IMR-90 (cell line): ENCODE measurements around the gene CPLX4. TPM values are rescaled to one million over a fixed set of nuclear protein-coding genes. Genes with fewer than 3 reads are reported as not detected.

Experiments
- ATAC-seq: fragments of 200-7000 bp; cut with Tn5 transposase; 2 replicates; pipeline ENCODE4 v1.9.1; 2020; ENCODE audit warnings: low read depth, mild to moderate bottlenecking, moderate library complexity
- BruUV-seq: library from RNA; stranded (reverse); fragments of 400-500 nt; replicated peaks from 2 replicates; lab custom pipeline; 2021; lab: Mats Ljungman, UMichigan
- CTCF ChIA-PET: fragments of 300-600 bp; formaldehyde crosslinking; extraction: SDS; loops from one replicate; lab custom pipeline; 2021; ENCODE audit warnings: antibody characterized with exemption; lab: Yijun Ruan, JAX
- POLR2A ChIA-PET: fragments of 300-600 bp; sonication (Branson Sonifier 250); formaldehyde crosslinking; loops from one replicate; lab custom pipeline; 2022; ENCODE audit warnings: antibody characterized with exemption; ENCODE audit not compliant: unreplicated experiment; lab: Charles Lee
- DNase-seq: peaks from one replicate; pipeline ENCODE4 v3.0.0; 2013
- H2AFZ ChIP-seq: replicated peaks from 2 replicates; pipeline ENCODE3; 2013; ENCODE audit warnings: low read length, mild to moderate bottlenecking; ENCODE audit not compliant: poor library complexity
- H2AK5ac ChIP-seq: 2 replicates; pipeline ENCODE4 v1.6.1; 2013; ENCODE audit warnings: low read depth, low read length, inconsistent platforms
- H2AK9ac ChIP-seq: replicated peaks from 2 replicates; pipeline ENCODE3; 2013; ENCODE audit warnings: mild to moderate bottlenecking, low read depth, low read length, moderate library complexity; ENCODE audit not compliant: poor library complexity
- H2BK120ac ChIP-seq: 2 replicates; pipeline ENCODE4 v1.6.1; 2013; ENCODE audit warnings: low read depth, low read length, inconsistent platforms
- H2BK15ac ChIP-seq: 3 replicates; pipeline ENCODE4 v1.6.1; 2013; ENCODE audit warnings: low read depth, low read length, inconsistent platforms
- H2BK20ac ChIP-seq: 2 replicates; pipeline ENCODE4 v1.6.1; 2013; ENCODE audit warnings: low read depth, mild to moderate bottlenecking, inconsistent platforms, low read length, moderate library complexity
- H2BK5ac ChIP-seq: 2 replicates; pipeline ENCODE4 v1.6.1; 2013; ENCODE audit warnings: mild to moderate bottlenecking, low read depth, low read length, inconsistent platforms; ENCODE audit not compliant: poor library complexity, severe bottlenecking
- H3K14ac ChIP-seq: replicated peaks from 2 replicates; pipeline ENCODE4 v1.6.1; 2013; ENCODE audit warnings: low read depth, low read length, inconsistent platforms
- H3K18ac ChIP-seq: 2 replicates; pipeline ENCODE4 v1.6.1; 2013; ENCODE audit warnings: low read depth, low read length, control low read depth
- H3K23ac ChIP-seq: 2 replicates; pipeline ENCODE4 v1.6.1; 2013; ENCODE audit warnings: low read depth, low read length, inconsistent platforms
- H3K27ac ChIP-seq: 2 replicates; pipeline ENCODE4 v1.5.1; 2013; ENCODE audit warnings: mild to moderate bottlenecking, control low read depth, low read length; ENCODE audit not compliant: insufficient read depth
- H3K27me3 ChIP-seq: 2 replicates; pipeline ENCODE4 v1.6.1; 2013; ENCODE audit warnings: low read length; ENCODE audit not compliant: control insufficient read depth, insufficient read depth
- H3K36me3 ChIP-seq: 2 replicates; pipeline ENCODE4 v1.6.1; 2013; ENCODE audit warnings: low read length, mixed read lengths; ENCODE audit not compliant: control insufficient read depth, insufficient read depth
- H3K4ac ChIP-seq: 2 replicates; pipeline ENCODE4 v1.6.1; 2013; ENCODE audit warnings: low read depth, low read length, inconsistent platforms
- H3K4me1 ChIP-seq: 2 replicates; pipeline ENCODE4 v1.6.1; 2013; ENCODE audit warnings: low read length, mixed read lengths; ENCODE audit not compliant: control insufficient read depth, insufficient read depth
- H3K4me2 ChIP-seq: 2 replicates; pipeline ENCODE4 v1.6.1; 2013; ENCODE audit warnings: low read depth, mild to moderate bottlenecking, control low read depth, low read length, moderate library complexity
- H3K4me3 ChIP-seq: 2 replicates; pipeline ENCODE4 v1.5.1; 2013; ENCODE audit warnings: low read depth, mild to moderate bottlenecking, control low read depth, low read length, moderate library complexity; ENCODE audit not compliant: insufficient read depth
- H3K56ac ChIP-seq: 2 replicates; pipeline ENCODE4 v1.6.1; 2013; ENCODE audit warnings: low read length, inconsistent platforms; ENCODE audit not compliant: insufficient read depth; ENCODE audit errors: extremely low read depth
- H3K79me1 ChIP-seq, 2 experiments: 2 replicates each; pipeline ENCODE4 v1.6.1; 2013; ENCODE audit warnings: low read length in 2 of 2, inconsistent platforms in 1 of 2, low read depth in 1 of 2
- H3K9ac ChIP-seq: 2 replicates; pipeline ENCODE4 v1.6.1; 2013; ENCODE audit warnings: low read depth, low read length, control low read depth
- H3K9me1 ChIP-seq: 2 replicates; pipeline ENCODE4 v1.6.1; 2013; ENCODE audit warnings: low read length, inconsistent platforms; ENCODE audit not compliant: insufficient read depth
- H3K9me3 ChIP-seq: 2 replicates; pipeline ENCODE4 v1.6.1; 2013; ENCODE audit warnings: low read length; ENCODE audit not compliant: control insufficient read depth, insufficient read depth
- H4K20me1 ChIP-seq: 2 replicates; pipeline ENCODE4 v1.6.1; 2013; ENCODE audit warnings: low read length, inconsistent platforms; ENCODE audit not compliant: insufficient read depth
- H4K5ac ChIP-seq: 2 replicates; pipeline ENCODE4 v1.6.1; 2013; ENCODE audit warnings: mild to moderate bottlenecking, low read depth, low read length, control low read depth
- H4K8ac ChIP-seq, 2 experiments: 2 replicates each; pipeline ENCODE4 v1.6.1; 2013; ENCODE audit warnings: low read depth in 2 of 2, low read length in 2 of 2, control low read depth in 1 of 2, inconsistent platforms in 1 of 2
- H4K91ac ChIP-seq: 2 replicates; pipeline ENCODE4 v1.6.1; 2013; ENCODE audit warnings: low read depth, low read length, inconsistent platforms; ENCODE audit not compliant: insufficient read depth
- CEBPB ChIP-seq: IDR thresholded peaks from 2 replicates; pipeline ENCODE4 v1.6.1; 2012; ENCODE audit warnings: low read depth, low read length, improper control_type of control experiment
- CHD1 ChIP-seq: IDR thresholded peaks from 2 replicates; pipeline ENCODE4 v1.6.1; 2012; ENCODE audit warnings: low read depth, low read length, improper control_type of control experiment
- FOS ChIP-seq: fragments of 150-350 bp; IDR thresholded peaks from 2 replicates; pipeline ENCODE4 v1.6.1; 2016; ENCODE audit warnings: low read depth, low read length
- MAFK ChIP-seq: IDR thresholded peaks from 2 replicates; pipeline ENCODE4 v1.6.1; 2012; ENCODE audit warnings: low read depth, low read length, improper control_type of control experiment
- MAZ ChIP-seq: IDR thresholded peaks from 2 replicates; pipeline ENCODE4 v1.6.1; 2012; ENCODE audit warnings: low read depth, mild to moderate bottlenecking, low read length, improper control_type of control experiment, moderate library complexity, borderline replicate concordance
- MXI1 ChIP-seq: IDR thresholded peaks from 2 replicates; pipeline ENCODE4 v1.6.1; 2012; ENCODE audit warnings: low read depth, mild to moderate bottlenecking, low read length, moderate library complexity, borderline replicate concordance
- POLR2A ChIP-seq: IDR thresholded peaks from 2 replicates; pipeline ENCODE4 v1.6.1; 2012; ENCODE audit warnings: mild to moderate bottlenecking, low read depth, low read length
- RAD21 ChIP-seq: IDR thresholded peaks from 2 replicates; pipeline ENCODE4 v1.6.1; 2012; ENCODE audit warnings: low read length, improper control_type of control experiment
- RCOR1 ChIP-seq: IDR thresholded peaks from 2 replicates; pipeline ENCODE4 v1.6.1; 2012; ENCODE audit warnings: mild to moderate bottlenecking, low read length, improper control_type of control experiment; ENCODE audit not compliant: insufficient replicate concordance
- RFX5 ChIP-seq: IDR thresholded peaks from 2 replicates; pipeline ENCODE4 v1.8.0; 2012; ENCODE audit warnings: low read depth, mild to moderate bottlenecking, low read length, moderate library complexity
- SMC3 ChIP-seq: fragments of 150-350 bp; IDR thresholded peaks from 2 replicates; pipeline ENCODE4 v1.6.1; 2016; ENCODE audit warnings: low read depth, mild to moderate bottlenecking, antibody characterized with exemption, low read length, moderate library complexity
- WGBS, 2 experiments: methylation state at CpG; one replicate each; pipeline versions ENCODE4 v1.1.5 to v1.1.7; 2013; ENCODE audit warnings: missing lambda C conversion rate in 2 of 2; ENCODE audit not compliant: insufficient read length in 1 of 2; ENCODE audit errors: extremely low coverage in 2 of 2; 5-methylcytosine and 5-hydroxymethylcytosine counted together
- dilution Hi-C: fragments of 300-500 bp; cut with HindIII; formaldehyde crosslinking; loops from one replicate; pipeline ENCODE4 v1.14.3; 2018; ENCODE audit warnings: low sequenced_read_pairs; ENCODE audit not compliant: unreplicated experiment
- in situ Hi-C: fragments of 300-500 bp; cut with MboI; formaldehyde crosslinking; loops from 3 replicates; pipeline ENCODE4 v1.14.3; 2019; ENCODE audit warnings: low sequenced_read_pairs, inconsistent platforms, mixed read lengths
- intact Hi-C: fragments of 100-400 bp; cut with micrococcal nuclease; formaldehyde crosslinking; loops from 2 replicates; pipeline ENCODE4 v1.10.0; 2022
- polyA plus RNA-seq, 3 experiments: library from polyadenylated mRNA; depleted of rRNA; stranded (reverse); fragments of >200 nt; gene quantifications; 2 replicates each; pipeline ENCODE4 v1.2.3, GENCODE V29; 2012; ENCODE audit warnings: low replicate concordance in 1 of 3
- total RNA-seq: library from RNA; depleted of rRNA; stranded (reverse); fragments of >200 nt; gene quantifications from 2 replicates; pipeline ENCODE4 v1.2.3, GENCODE V29; 2012
- TF ChIP-seq, protein P1 (sequence below): fragments of 150-350 bp; IDR thresholded peaks from 2 replicates; pipeline ENCODE4 v1.6.1; 2017; ENCODE audit warnings: mild to moderate bottlenecking, antibody characterized with exemption, low read length, low read depth
- TF ChIP-seq, protein P2 (sequence below): conservative IDR thresholded peaks from 2 replicates; pipeline ENCODE4 v1.5.1; 2012; ENCODE audit warnings: mild to moderate bottlenecking, low read depth, low read length, improper control_type of control experiment

CPLX4 gene
- total and polyA plus RNA-seq, 2 of the 4 experiments (the other 2 are of a cell fraction), result not detected

DNA sequence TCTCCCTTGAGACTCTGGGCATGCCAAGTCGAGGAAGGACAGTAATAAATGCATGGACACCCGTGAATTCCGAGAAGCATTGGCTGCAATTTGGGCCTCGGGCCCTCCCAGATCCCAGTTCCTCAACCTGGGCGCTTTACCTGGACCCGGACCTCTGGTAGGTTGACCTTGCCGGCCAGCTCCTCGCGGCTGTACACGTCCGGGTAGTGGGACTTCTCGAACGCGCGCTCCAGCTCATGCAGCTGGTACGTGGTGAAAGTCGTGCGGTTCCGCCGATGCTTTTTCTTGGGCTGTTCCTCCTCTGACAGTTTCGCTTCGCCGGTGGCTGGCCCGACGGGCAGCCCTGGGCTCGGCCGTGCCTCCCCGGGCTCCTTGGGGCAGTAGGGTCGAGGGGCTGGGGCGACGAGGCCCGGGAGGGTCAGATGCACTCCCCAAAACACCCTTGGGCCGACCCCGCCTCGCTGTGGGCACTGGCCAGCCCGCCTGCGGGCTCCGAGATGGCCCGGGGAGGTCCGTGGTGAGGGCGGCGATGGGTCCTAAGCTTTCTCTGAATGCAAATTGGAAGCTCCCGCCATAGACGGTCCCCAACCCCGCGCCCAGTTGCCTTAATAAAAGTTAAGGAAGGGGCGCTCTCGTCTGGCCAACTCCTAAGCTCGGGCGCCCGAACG lies 46.1 kb downstream of the CPLX4 start:
- ChIA-PET CTCF (no interaction called here), POLR2A (no interaction called here)
- H3K14ac ChIP-seq, result no peak overlapping the region
- intact Hi-C loops, result loop anchor here (5.0 kb wide), 1 partner anchor 135 kb away; the partner anchor contains the start of gene SEC11C
- no peaks in the 10 kb centered on the region for H3K9me1 ChIP-seq
- H3K4me3 ChIP-seq, result no peak overlapping the region; the same call in 1 of the 2 replicates
- H3K9ac ChIP-seq, result no peak overlapping the region
- TF ChIP-seq RAD21 (no peak), CEBPB (no peak), MXI1 (no peak), RFX5 (no peak), SMC3 (no peak), POLR2A (no peak), CHD1 (no peak), MAZ (no peak), FOS (no peak), RCOR1 (no peak), MAFK (no peak)
- TF ChIP-seq, protein P1, sequence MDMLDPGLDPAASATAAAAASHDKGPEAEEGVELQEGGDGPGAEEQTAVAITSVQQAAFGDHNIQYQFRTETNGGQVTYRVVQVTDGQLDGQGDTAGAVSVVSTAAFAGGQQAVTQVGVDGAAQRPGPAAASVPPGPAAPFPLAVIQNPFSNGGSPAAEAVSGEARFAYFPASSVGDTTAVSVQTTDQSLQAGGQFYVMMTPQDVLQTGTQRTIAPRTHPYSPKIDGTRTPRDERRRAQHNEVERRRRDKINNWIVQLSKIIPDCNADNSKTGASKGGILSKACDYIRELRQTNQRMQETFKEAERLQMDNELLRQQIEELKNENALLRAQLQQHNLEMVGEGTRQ, result no peak
- TF ChIP-seq, protein P2, sequence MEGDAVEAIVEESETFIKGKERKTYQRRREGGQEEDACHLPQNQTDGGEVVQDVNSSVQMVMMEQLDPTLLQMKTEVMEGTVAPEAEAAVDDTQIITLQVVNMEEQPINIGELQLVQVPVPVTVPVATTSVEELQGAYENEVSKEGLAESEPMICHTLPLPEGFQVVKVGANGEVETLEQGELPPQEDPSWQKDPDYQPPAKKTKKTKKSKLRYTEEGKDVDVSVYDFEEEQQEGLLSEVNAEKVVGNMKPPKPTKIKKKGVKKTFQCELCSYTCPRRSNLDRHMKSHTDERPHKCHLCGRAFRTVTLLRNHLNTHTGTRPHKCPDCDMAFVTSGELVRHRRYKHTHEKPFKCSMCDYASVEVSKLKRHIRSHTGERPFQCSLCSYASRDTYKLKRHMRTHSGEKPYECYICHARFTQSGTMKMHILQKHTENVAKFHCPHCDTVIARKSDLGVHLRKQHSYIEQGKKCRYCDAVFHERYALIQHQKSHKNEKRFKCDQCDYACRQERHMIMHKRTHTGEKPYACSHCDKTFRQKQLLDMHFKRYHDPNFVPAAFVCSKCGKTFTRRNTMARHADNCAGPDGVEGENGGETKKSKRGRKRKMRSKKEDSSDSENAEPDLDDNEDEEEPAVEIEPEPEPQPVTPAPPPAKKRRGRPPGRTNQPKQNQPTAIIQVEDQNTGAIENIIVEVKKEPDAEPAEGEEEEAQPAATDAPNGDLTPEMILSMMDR, result no peak
- no peak overlapping the region for H3K18ac ChIP-seq
- peaks cover 97% of the 10 kb centered on the region for H3K27me3 ChIP-seq
- no peaks in the 10 kb centered on the region for H3K36me3 ChIP-seq
- 2% methylated on average over 22 of the region's 52 CpGs; no CpG with 5 or more reads in 1 of the 2 experiments for WGBS, 2 experiments
- H2BK120ac ChIP-seq, result no peak overlapping the region
- H4K20me1 ChIP-seq, result peaks cover 3% of the 10 kb centered on the region; the same call in 1 of the 2 replicates
- no peak overlapping the region for H3K56ac ChIP-seq
- H3K23ac ChIP-seq, result no peak overlapping the region
- H3K9me3 ChIP-seq, result peaks cover 18% of the 10 kb centered on the region
- H2AK9ac ChIP-seq, result no peak overlapping the region
- H2BK15ac ChIP-seq, result no peak overlapping the region
- no peak overlapping the region for H2BK20ac ChIP-seq
- BruUV-seq, result no TSS peak
- DNase-seq (no peak), ATAC-seq (no peak)
- H3K4ac ChIP-seq, result no peak overlapping the region
- peak overlapping the region; percentile 70 for H2AFZ ChIP-seq
- no peaks in the 10 kb centered on the region for H3K4me1 ChIP-seq
- no peaks in the 10 kb centered on the region for H3K79me1 ChIP-seq
- no peak overlapping the region for H4K91ac ChIP-seq
- H2BK5ac ChIP-seq, result no peak overlapping the region
- no peak overlapping the region; the same call in 1 of the 2 replicates for H3K4me2 ChIP-seq
- H4K5ac ChIP-seq, result no peak overlapping the region
- dilution Hi-C loops, result no loop called here
- H4K8ac ChIP-seq, result no peak overlapping the region
- in situ Hi-C loops, result no loop called here
- H3K27ac ChIP-seq, result no peak overlapping the region
- H2AK5ac ChIP-seq, result no peak overlapping the region
